ENCODE results near the gene CKS1B.

The CKS1B gene

DNA sequence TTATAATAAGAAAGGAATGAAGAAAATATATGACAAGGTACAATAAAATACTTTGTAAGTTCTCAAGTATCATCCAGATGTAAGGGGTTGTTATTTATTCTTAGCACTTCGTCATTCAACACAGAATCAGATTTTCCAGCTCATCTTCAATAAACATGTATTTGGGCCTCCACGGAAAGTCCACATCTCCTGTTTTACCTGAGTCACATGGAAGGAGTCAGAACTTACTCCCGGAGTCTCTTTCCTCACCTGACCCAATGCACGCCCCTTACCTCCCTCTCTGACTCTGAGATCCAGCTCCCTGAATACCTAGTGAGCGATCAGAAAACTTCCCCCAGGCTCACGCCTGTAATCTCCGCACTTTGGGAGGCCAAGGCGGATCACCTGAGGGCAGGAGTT is 36.5 kb upstream of the CKS1B start:
- TF ChIP-seq POLR2AphosphoS5 (IDR thresholded peaks at IDR 0.05; ENCODE audit: low read depth, low read length) (no peak), SIN3A (IDR thresholded peaks at IDR 0.05; ENCODE audit: borderline replicate concordance, insufficient read depth, low read length) (no peak), TAF1 (IDR thresholded peaks at IDR 0.05; ENCODE audit: borderline replicate concordance, insufficient read depth, low read length) (no peak), FOXP2 (optimal IDR thresholded peaks at IDR 0.05; ENCODE audit: borderline replicate concordance, extremely low read depth, extremely low read length, insufficient read depth) (no peak)
- TF ChIP-seq, protein P1, sequence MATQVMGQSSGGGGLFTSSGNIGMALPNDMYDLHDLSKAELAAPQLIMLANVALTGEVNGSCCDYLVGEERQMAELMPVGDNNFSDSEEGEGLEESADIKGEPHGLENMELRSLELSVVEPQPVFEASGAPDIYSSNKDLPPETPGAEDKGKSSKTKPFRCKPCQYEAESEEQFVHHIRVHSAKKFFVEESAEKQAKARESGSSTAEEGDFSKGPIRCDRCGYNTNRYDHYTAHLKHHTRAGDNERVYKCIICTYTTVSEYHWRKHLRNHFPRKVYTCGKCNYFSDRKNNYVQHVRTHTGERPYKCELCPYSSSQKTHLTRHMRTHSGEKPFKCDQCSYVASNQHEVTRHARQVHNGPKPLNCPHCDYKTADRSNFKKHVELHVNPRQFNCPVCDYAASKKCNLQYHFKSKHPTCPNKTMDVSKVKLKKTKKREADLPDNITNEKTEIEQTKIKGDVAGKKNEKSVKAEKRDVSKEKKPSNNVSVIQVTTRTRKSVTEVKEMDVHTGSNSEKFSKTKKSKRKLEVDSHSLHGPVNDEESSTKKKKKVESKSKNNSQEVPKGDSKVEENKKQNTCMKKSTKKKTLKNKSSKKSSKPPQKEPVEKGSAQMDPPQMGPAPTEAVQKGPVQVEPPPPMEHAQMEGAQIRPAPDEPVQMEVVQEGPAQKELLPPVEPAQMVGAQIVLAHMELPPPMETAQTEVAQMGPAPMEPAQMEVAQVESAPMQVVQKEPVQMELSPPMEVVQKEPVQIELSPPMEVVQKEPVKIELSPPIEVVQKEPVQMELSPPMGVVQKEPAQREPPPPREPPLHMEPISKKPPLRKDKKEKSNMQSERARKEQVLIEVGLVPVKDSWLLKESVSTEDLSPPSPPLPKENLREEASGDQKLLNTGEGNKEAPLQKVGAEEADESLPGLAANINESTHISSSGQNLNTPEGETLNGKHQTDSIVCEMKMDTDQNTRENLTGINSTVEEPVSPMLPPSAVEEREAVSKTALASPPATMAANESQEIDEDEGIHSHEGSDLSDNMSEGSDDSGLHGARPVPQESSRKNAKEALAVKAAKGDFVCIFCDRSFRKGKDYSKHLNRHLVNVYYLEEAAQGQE (IDR thresholded peaks at IDR 0.05; ENCODE audit: insufficient read depth in 1 of 2, low read depth in 2 of 2, low read length in 2 of 2), result no peak

DNA sequence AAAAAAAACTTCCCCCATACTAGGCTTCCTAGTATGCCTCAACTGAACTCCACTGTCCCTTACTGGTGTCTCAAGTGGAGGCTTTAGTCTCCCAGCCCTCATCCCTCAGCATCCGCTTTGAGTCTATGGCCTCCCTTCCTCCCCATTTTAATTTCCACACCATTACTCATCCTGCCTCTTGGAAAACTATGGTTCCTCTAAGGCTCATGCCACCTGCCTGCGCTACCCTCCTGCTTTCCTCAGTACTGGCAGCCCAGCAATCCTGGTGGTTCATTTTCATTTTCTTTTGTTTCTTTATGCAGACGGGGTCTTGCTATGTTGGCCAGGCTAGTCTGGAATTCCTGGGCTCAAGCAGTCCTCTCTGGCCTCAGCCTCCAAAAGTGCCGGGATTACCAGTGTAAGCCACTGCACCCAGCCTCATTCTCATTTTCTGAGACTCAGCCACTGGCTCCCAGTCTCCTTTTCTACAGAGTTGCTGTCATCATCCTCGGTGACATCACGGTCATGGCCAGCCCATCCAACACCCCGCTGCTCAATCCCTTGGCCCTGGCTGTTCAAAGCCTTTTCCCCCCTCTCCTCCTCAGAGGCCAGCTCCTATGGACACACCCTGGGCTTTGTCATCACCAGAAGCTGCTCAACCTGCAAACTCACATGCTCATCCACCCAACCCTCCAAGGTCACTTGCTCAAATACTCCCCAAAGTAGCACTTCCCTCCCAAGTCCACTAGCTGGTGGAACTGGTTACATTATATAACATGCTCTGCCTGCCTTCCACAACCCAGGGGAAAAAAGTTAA is 35.7 kb upstream of the CKS1B start:
- TF ChIP-seq, protein P1 (IDR thresholded peaks at IDR 0.05; ENCODE audit: insufficient read depth in 1 of 2, low read depth in 2 of 2, low read length in 2 of 2), result no peak
- TF ChIP-seq FOXP2 (optimal IDR thresholded peaks at IDR 0.05; ENCODE audit: borderline replicate concordance, extremely low read depth, extremely low read length, insufficient read depth) (no peak), SIN3A (IDR thresholded peaks at IDR 0.05; ENCODE audit: borderline replicate concordance, insufficient read depth, low read length) (no peak), TAF1 (IDR thresholded peaks at IDR 0.05; ENCODE audit: borderline replicate concordance, insufficient read depth, low read length) (no peak), POLR2AphosphoS5 (IDR thresholded peaks at IDR 0.05; ENCODE audit: low read depth, low read length) (no peak)

DNA sequence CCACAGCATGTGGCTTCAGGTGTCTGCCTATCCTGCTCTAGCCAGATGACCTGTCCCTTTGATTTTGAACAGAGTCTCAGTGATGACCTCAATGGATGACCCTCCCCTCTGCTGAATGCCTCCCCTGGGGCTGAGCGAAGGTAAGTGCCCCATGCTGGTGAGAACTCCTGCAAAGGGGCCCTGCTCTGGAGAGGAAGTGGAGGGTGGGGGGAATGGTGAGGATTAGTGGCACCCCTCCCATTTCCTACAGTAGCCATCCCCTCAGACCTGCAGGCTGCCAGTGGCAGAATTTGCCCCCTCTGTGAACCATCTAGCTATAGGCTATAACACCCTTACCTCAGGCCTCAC is 34.3 kb upstream of the CKS1B start:
- TF ChIP-seq, protein P1 (IDR thresholded peaks at IDR 0.05; ENCODE audit: insufficient read depth in 1 of 2, low read depth in 2 of 2, low read length in 2 of 2), result no peak
- TF ChIP-seq FOXP2 (optimal IDR thresholded peaks at IDR 0.05; ENCODE audit: borderline replicate concordance, extremely low read depth, extremely low read length, insufficient read depth) (no peak), SIN3A (IDR thresholded peaks at IDR 0.05; ENCODE audit: borderline replicate concordance, insufficient read depth, low read length) (no peak), POLR2AphosphoS5 (IDR thresholded peaks at IDR 0.05; ENCODE audit: low read depth, low read length) (no peak), TAF1 (IDR thresholded peaks at IDR 0.05; ENCODE audit: borderline replicate concordance, insufficient read depth, low read length) (no peak)

DNA sequence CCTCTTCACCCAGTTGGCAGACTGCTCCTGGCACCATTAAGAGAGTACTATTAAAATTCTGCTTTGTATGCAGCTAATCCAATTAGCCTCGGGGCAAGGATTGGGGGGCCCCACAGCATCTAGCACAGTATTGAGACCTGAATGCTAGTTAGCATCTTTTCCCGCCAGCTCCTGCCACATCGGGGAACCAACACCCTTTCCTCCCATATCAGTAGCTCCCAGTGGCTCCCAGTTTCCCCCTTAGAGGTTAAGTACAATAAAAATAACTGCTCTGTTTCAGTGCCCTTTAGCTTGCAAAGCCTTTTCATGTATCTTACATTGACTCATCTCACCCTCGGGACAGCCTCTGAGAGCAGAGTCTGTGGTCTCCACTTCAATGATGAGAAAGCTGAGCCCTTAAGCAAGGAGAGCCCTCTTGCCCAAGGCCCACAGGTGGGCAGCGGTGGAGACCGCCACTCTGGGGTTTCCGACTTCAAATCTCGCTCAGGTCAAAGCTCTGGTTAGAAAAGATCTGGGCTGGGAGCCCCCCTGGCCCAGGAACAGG is 33.8 kb upstream of the CKS1B start:
- TF ChIP-seq, protein P1 (IDR thresholded peaks at IDR 0.05; ENCODE audit: insufficient read depth in 1 of 2, low read depth in 2 of 2, low read length in 2 of 2), result no peak
- no peak for TF ChIP-seq FOXP2 (optimal IDR thresholded peaks at IDR 0.05; ENCODE audit: borderline replicate concordance, extremely low read depth, extremely low read length, insufficient read depth)
- no peak for TF ChIP-seq SIN3A (IDR thresholded peaks at IDR 0.05; ENCODE audit: borderline replicate concordance, insufficient read depth, low read length)
- no peak for TF ChIP-seq TAF1 (IDR thresholded peaks at IDR 0.05; ENCODE audit: borderline replicate concordance, insufficient read depth, low read length)
- no peak for TF ChIP-seq POLR2AphosphoS5 (IDR thresholded peaks at IDR 0.05; ENCODE audit: low read depth, low read length)
